NK-92 (cell line): ENCODE data around the gene BNC2.

ENCODE experiments used
- DNase-seq: peaks from one replicate; lab custom pipeline; 2025; ENCODE audit not compliant: unreplicated experiment; lab: John Stamatoyannopoulos, UW

BNC2 gene

DNA sequence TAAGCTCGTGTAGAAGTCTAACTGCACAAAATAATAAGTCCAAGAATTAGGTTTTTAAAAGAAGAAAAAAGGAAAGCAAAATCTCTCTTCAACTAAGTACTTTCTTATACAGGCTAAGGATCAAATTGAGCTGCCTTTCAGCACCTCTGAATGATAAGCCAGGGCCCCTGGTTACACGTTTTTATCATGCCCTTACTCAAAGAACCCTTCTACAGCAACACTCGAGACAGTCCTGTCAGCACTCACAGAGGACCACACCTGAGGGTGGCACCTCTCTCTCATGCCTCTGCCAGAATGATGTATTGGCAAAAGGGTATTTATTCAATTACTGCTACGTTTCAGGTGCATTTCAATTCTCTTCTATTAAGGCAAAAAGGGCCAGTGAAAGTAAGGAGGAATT is 150.5 kb downstream of the BNC2 start:
- DNase-seq, result no peak

DNA sequence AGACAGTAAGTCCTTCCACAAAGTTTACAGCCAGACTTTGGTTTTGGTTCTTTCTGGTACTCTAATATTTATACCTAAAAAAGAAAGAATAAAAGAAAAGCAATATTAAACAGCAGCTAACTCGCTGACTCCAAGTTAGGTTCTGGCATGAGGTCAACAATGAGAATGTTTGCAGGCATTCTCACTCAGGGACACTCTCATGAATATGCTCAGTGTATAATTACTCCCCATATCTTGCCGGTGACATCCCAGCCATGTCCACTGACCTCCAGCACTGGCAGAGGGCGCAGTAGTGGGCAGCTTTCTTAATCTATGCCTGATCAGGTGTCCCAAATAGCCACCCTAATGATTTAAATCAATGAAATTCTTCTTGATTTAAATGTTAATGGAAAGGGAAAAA is 151.5 kb downstream of the BNC2 start:
- DNase-seq, result no peak

DNA sequence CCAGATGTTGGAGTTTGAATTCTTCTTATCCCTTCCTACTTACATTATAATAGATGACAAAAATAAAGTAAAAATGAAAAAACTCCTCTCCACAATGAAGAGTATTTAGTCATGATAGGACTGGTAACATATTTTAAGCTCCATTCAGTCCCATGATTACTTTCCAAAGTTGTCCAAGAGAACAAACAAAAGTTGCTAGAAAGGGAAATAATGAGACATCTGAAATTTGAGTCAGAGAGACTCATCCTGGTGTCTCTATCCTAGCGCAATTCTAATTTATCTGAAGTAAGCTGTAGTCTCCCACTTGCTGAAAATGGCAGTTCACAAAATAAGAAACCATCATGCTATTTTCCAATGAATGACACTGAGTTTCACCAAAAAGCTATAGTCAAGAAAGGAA is 152.2 kb downstream of the BNC2 start:
- no peak for DNase-seq

DNA sequence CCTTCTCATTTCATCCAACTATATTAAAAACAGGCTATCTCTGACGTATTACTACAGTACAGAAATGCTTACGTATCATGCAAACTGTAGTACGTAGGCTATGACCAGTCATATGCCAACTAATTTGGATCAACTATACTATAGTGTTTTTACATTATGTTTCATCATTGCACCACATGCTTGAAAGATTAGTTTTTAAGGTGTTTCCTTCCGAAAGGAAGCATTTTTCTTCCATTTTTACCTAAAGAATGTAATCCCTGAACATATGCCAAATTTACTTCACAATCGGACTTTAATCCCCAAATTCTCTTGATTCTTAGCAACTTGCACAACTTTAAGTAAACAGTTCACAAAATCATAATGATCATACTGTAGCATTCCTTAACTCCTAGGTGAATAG is 153.9 kb downstream of the BNC2 start:
- no peak for DNase-seq

DNA sequence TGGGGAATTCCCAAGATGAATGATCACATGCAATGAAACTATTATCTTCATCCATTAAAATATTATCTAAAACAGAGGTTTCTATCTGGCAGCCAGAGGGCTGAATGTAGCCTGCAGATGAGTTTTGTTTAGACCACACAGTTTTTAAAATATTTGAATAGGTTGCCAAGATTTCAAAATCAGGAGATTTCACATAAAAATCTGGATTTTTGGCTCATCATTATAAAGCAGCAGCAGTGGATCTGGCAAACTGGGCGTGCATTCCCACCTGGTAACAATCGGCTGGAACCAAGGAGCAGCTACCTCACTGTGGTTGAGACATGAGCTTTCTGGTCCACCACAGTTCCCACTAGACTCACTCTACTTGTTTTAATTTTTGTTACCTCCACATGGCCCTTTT is 155.1 kb downstream of the BNC2 start:
- no peak for DNase-seq

DNA sequence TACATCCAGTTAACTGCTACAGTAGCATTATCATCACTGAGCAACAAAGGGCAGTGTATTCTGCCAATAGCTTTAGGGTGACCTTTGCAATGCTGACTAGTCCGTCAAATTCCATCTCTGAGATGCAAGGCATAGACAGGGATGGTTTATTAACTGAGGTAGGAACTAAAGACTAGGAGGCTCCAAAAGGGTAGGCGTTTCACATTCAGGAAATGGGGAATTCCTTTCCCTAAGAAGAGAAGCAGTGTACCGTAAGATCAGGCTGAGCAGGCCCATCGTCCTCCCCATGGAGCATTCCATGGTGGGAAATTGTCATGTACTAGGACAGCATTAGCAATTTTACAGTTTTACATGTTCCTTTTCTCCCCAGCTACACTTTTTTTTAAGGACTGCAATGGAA is 157.7 kb downstream of the BNC2 start:
- no peak for DNase-seq

DNA sequence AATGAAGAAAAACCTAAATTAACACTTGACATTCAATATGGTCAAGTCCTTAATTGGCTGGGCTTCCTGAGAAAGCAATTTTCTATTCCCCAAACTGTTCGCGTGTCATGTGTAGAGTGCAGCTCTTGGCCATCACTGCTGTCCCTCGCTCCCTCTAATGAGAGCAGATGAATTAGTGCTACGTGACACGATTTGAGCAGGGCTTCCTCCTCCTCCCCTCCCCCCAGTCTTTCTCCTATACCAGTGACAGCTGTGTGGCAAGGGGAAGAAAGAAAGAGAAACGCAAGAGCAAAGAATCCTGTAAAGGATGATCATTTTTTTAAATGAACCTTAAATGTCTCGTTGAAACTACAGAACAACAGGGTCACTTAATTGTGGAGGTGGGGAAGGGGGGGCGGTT is 159.6 kb downstream of the BNC2 start:
- no peak for DNase-seq

DNA sequence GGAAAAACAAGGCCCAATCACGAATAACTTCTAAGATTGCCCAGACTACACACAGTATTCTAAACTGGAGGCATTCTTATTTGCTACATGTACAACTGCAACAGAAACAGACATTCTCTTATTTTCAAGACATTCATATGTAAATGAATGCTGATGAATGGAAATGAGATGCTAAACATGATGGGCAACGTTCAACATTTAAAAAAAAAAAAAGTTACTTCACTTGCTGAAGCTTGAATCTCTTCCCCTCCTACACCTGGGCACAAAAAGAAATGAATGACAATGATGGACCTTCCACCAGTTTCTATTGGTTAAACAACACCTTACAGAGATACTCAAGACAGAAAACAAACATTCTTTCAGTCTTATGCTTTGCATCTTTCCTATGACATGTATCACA is 160.5 kb downstream of the BNC2 start:
- DNase-seq, result no peak

DNA sequence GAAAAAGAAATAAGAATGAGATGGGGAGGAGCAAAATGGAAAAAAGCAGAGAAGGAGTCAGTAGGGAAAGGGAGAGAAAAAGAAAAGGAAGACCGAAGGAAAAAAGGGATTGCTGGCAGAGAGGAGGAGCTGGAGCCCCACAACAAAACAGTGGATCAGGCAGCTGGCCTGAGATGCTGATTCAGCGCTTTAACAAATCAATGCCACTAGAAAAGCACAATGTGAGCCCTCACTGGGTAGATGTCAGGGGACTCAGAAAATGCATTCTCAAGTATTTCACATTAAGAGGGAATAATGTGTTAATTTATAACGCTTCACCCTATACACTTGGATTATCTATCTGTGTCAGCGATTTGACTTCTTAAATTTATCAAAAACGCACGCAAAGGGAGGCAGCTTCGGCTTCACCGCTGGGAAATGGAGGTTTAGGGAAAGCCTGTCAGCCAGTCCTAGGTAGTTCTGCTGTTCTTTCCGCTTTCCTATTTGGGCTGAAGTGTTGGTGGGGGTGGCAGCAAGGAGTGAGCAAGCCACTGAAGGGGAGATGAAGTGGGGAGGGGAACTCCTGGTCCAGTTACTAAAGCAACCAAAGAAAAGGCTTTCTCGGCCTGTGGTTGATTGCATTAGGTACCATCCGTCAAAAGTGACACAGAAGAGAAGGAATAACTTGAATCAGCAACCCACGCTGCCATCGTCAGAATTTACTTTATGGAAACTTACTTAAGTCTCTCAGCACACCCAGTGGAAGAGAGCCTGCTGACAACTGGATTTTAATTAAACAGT is 161.6 kb downstream of the BNC2 start:
- DNase-seq, result no peak

DNA sequence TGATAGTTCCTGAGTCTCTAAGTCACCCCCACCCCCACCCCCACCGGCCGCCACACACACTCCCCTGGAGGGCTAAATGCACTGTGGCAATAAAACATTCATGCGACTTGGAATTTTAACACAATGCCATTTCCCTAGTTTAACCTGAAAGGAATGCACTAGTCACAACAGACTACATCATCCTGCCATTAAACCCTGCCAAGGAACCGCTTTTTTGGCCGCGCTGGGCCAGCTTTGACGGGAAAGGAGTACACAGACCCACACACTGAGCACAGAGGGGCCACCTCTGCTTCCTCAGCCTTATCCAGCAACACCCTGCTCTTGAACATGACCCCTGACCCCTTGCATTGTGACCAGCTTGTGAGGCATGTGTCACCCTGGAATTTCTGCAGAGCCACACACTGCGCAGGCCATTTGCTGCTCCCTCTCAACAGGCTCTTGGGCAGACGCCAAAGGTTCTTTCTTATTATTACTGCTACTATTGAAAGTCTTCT is 165.3 kb downstream of the BNC2 start:
- DNase-seq, result no peak

DNA sequence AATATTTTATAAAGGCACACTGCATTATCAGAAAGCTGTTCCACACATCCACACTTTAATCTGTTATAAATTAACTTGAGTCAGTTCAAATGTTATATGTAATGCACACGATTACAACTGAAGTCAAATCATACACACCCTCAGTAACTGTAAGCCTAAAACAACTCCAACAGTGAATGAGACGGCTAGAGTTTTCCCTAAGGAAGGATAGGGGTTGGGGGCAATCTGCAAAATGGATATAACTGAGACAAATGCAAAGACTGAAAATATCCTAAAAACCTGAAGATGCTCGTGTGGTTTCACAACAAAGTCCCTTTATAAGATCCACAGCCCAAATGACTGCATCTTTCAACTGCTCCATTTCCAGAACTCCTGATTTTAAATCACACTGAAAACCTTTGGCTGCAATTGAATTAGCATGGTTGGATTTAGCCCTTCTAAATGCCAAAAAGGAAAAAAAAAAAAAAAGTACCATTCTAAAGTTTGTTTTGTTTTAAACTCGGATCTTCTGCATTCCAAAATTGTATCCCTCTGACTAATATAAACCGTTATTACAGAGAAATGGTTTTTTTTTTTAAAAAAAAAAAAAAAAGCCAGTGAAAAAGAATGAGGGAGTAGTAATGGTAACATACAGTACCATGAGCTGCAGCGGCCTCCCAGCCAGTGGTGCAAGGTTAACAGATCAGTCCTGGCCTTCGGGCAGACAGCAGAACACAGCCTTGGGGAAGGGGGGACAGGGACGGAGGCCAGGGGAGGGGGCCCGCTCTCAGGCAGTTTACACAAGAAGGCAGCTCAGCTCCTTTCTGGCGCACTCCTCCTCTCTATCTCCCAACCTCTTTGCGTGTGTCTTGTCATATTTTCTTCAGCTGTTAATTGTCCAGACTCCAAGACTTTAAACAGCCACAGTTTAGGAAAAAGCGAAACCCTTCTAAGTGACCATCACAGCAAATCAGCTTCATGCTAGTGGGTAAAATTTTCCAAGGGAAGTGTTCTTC is 166.1 kb downstream of the BNC2 start:
- DNase-seq, result no peak

DNA sequence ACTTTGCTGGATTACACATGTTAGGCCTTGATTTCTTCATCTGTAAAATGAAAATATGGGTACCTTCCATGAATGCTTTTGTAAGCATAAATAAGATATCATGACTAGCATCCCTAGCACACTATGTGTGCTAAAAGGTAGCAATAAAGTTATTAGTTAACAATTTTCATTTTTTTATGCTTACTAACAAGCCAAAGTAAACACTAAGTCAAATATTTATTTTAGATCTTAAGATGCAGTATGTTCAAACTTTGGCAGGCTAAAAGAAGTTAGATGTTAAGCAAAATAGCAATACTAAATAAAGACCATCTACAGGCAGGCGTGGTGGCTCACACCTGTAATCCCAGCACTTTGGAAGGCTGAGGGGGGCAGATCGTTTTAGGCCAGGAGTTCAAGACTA is 169.1 kb downstream of the BNC2 start:
- DNase-seq, result no peak

DNA sequence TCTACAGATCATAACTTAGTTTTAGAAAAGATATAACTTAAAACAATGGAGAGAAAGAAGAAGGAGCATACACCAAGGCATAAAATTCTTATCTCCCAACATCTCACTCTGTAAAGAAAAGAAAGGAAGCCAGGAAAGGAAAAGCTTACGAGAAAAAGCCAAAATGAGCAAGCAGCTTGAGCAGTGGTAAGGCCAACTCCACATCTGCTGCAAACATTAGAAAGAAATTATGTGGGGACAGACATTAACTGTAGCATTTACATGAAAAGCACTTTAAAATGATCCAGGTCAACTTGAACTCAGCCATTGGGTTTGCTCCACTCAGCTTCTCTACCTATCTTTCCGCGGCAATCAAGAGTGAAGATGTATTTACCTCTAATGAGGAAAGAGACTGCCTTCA is 176.9 kb downstream of the BNC2 start:
- no peak for DNase-seq

DNA sequence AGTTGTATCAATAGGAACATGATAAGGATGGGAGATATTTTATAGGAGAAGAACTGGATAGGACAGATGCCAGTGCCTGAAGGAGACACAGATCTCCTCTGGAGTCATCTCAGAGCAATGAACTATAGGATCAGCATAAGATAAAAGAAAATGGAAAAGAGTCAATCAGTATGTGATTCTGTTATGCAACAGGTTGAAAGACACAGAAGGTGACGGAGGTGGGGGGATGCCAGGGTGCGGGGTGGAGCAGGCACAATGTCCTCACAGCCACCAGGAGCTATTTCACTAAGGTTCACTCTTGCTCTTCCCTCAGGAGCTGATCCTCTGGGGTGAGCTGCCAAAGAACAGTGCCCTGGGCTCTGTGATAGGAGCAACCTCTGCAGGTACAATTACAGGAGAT is 179.8 kb downstream of the BNC2 start:
- no peak for DNase-seq

DNA sequence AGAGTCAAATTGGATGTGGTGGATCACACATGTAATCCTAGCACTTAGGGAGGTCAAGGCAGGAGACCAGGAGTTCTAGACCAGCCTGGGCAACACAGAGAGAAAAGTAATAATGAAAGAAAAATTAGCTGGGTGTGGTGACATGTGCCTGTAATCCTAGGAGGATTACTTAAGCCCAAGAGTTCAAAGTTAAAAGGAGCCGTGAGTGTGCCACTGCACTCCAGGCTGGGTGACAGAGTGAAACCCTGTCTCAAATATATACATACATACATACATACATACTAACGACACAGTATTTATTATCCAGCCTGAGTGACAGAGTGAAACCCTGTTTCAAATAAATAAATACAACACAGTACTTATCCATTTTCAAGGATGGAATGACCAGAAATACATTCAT is 180.3 kb downstream of the BNC2 start:
- no peak for DNase-seq

DNA sequence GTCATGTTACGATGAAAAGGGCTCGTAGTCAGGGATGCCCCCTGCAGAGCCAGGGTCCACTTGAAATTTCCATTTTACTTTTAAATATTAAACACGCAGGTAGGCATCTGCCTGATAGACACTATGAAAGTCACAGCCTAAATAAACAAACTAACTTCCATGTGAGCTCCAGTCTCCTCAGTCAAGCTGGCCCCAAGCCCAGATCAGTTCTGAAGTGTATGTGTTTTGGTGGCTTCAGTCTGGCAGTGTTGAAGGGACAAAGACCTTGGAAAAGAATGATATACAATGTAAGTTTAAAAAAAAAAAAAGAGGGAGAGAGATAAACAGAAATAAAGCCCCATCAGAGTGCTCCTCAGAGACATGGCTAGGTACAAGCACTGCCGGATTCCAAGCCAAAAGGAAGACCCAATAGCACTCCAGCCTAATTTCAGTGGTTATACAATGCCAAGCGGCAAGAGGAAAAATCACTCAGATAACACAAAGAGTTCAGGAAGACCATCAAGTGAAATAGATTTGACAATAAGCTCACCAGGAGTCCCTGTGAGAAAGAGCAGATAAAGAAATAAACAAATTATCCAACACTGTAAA is 181.0 kb downstream of the BNC2 start:
- no peak for DNase-seq

DNA sequence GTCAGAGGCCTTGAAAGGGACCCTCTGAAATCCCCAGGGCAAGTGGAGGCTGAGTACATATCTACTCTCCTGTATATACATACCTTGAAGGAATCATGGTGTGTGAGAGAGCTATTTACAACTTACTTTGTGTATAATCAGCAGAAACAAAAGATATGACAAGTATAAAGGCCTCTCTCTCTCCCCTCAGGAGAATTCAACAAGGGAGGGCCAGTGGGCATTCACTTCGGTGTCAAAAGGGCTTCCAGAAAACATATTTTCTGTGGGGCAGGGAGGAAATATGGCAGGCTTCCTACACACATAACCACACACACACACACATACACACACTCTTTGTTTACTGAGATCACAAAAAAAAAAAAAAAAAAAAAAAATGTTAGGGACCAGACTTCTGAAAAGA is 181.7 kb downstream of the BNC2 start:
- no peak for DNase-seq

DNA sequence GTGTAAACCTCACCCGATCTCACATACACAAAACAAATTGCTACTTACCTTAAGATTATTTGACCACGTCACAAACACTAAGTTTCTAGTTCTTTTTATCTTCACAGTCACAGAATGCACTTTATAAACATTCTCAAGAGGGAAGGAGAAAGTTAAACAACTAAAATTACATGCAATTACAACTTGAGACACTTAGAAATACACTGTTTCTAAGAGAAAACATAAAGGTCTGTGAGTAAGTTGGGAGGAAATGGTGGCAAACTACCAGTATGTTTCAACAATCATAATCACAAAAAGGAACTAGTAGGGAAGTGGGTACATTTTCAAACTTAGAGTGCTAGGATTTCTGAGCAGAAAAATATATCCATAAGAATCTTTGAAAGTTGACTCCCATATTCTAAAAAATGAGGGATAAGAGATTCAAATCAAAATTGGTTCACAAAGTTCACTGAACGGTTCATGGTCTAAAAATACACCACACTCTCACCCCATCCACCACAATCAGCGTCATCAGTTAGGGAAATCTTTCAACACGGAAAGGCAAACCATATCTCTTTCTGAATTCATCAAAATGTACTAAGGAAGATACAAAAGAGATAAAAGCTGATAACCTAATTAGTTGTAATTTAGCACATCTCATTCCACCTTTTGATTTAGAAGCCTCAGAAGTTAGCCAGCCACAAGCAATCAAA is 182.6 kb downstream of the BNC2 start:
- DNase-seq, result no peak

DNA sequence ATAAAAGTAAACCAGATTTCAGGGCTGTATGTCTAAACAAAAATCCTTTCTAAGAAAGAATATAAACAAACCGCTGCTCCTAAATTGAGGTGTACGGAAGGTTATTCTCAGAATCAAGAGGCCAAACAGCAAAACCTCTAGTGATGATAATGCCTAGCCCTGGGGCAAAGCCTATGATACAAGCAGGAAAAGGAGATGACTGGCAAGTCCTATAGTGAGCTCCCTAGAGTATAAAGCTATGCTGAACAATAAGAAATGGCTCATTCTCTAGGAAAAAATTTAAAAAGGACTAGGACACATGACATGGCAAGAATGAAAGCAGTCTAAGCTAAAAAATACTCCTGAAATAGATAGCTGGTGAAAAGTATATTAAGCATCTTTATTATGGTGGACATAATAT is 187.1 kb downstream of the BNC2 start:
- DNase-seq, result no peak

DNA sequence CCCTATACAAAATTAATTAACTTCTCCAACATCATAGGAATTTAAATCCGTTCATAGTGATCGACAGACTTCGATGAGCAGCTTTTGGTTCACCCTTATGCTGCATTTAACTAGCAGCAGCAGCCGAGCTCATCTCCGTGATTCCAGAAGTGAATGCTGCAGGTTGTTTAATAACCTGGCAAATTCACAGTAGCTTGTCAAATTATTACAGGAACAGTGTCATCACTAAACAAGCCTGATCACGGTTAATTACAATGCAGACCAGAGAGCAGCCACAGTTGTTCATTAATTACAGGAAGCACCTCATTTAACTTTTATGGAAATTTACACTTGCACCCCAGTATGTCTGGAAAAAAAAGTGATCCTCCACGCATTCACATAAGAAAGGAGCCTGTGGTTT is 188.2 kb downstream of the BNC2 start:
- no peak for DNase-seq

DNA sequence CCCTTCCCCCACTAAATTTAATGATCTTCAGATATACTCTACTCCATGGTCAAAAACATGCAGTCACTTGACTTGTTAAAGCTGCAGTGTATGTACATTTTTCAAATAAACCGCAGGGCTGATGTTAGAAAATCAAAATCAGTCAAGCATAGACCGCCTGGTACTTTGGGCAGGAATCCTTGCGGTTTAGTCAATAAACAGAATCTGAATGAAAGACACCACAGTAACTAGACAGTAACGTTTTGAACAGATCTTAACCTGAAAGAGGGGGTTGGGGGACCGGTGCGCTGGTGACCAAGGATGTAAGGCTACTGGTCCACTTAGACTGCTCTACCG is 188.8 kb downstream of the BNC2 start:
- DNase-seq, result no peak
